ENCODE results near the gene LSM7. TPM values are rescaled to one million over a fixed set of nuclear protein-coding genes. Genes with fewer than 3 reads are reported as not detected.
A peak's percentile ranks its signal among the peaks of the same experiment; 100 is the strongest.

The LSM7 gene
- total RNA-seq, 1 experiment from 2014 or later = 270 TPM

- peak in 1 of 2 experiments; percentile 43 for DNase-seq (ENCODE audit: low read depth in 1 of 2, low spot score in 2 of 2)
- Histone ChIP-seq H3K4me1 (replicated peaks) (no peaks in the 10 kb centered on the region), H3K27ac (no peak within 1 kb of the TSS), H3K36me3 (no peaks in the 10 kb centered on the region), H3K9me3 (replicated peaks) (no peaks in the 10 kb centered on the region), H3K4me3 (no peak within 1 kb of the TSS), H3K27me3 (replicated peaks) (peaks cover 22% of the 10 kb centered on the region)
Measured at GRCh38 chr19:2359992-2360685, 31.8 kb upstream of the LSM7 start, which contains the start of gene TMPRSS9. Gene TMPRSS9, plus strand, starts transcription at chr19:2360265. Its CDS starts 29,521 bp downstream, at chr19:2389786.

GRCh38 chr19:2358548-2359173 lies 30.3 kb upstream of the LSM7 start:
- Histone ChIP-seq H3K9me3 (replicated peaks) (no peaks in the 10 kb centered on the region), H3K36me3 (no peaks in the 10 kb centered on the region), H3K27ac (no peak overlapping the region), H3K4me3 (no peak overlapping the region), H3K4me1 (replicated peaks) (no peaks in the 10 kb centered on the region), H3K27me3 (replicated peaks) (peaks cover 22% of the 10 kb centered on the region)
- DNase-seq (ENCODE audit: low read depth in 1 of 2, low spot score in 2 of 2) = no peak

GRCh38 chr19:2357279-2358206 lies 29.2 kb upstream of the LSM7 start:
- Histone ChIP-seq H3K36me3 (0 out of 2 replicates have a peak, but pooled peaks cover 5% of the 10 kb centered on the region), H3K27ac (no peak overlapping the region), H3K4me3 (no peak overlapping the region), H3K27me3 (replicated peaks) (peaks cover 21% of the 10 kb centered on the region), H3K4me1 (replicated peaks) (no peaks in the 10 kb centered on the region), H3K9me3 (replicated peaks) (no peaks in the 10 kb centered on the region)
- no peak for DNase-seq (ENCODE audit: low read depth in 1 of 2, low spot score in 2 of 2)

GRCh38 chr19:2356036-2356646 lies 27.8 kb upstream of the LSM7 start:
- H3K27ac ChIP-seq = no peak overlapping the region
- no peak overlapping the region for H3K4me3 ChIP-seq
- H3K9me3 ChIP-seq (replicated peaks) = no peaks in the 10 kb centered on the region
- DNase-seq (ENCODE audit: low read depth in 1 of 2, low spot score in 2 of 2) = no peak
- 0 out of 2 replicates have a peak, but pooled peaks cover 10% of the 10 kb centered on the region for H3K36me3 ChIP-seq
- H3K27me3 ChIP-seq (replicated peaks) = peaks cover 8% of the 10 kb centered on the region
- H3K4me1 ChIP-seq (replicated peaks) = no peaks in the 10 kb centered on the region

GRCh38 chr19:2355168-2356035 lies 27.0 kb upstream of the LSM7 start:
- Histone ChIP-seq H3K27me3 (replicated peaks) (peaks cover 3% of the 10 kb centered on the region), H3K4me1 (replicated peaks) (no peaks in the 10 kb centered on the region), H3K36me3 (0 out of 2 replicates have a peak, but pooled peaks cover 10% of the 10 kb centered on the region), H3K9me3 (replicated peaks) (no peaks in the 10 kb centered on the region), H3K4me3 (no peak overlapping the region), H3K27ac (no peak overlapping the region)
- DNase-seq (ENCODE audit: low read depth in 1 of 2, low spot score in 2 of 2) = no peak

GRCh38 chr19:2354670-2355069 lies 26.3 kb upstream of the LSM7 start:
- H3K27me3 ChIP-seq (replicated peaks) = no peaks in the 10 kb centered on the region; the same call in 1 of the 2 replicates
- no peaks in the 10 kb centered on the region for H3K9me3 ChIP-seq (replicated peaks)
- no peak for DNase-seq (ENCODE audit: low read depth in 1 of 2, low spot score in 2 of 2)
- H3K4me3 ChIP-seq = no peak overlapping the region
- H3K4me1 ChIP-seq (replicated peaks) = no peaks in the 10 kb centered on the region
- H3K27ac ChIP-seq = no peak overlapping the region
- H3K36me3 ChIP-seq = 0 out of 2 replicates have a peak, but pooled peaks cover 10% of the 10 kb centered on the region

GRCh38 chr19:2353887-2354592 lies 25.7 kb upstream of the LSM7 start:
- Histone ChIP-seq H3K4me3 (no peak overlapping the region), H3K27ac (no peak overlapping the region), H3K4me1 (replicated peaks) (no peaks in the 10 kb centered on the region), H3K36me3 (0 out of 2 replicates have a peak, but pooled peaks cover 10% of the 10 kb centered on the region), H3K27me3 (replicated peaks) (no peaks in the 10 kb centered on the region; the same call in 1 of the 2 replicates), H3K9me3 (replicated peaks) (no peaks in the 10 kb centered on the region)
- no peak for DNase-seq (ENCODE audit: low read depth in 1 of 2, low spot score in 2 of 2)

- Histone ChIP-seq H3K4me1 (replicated peaks) (no peaks in the 10 kb centered on the region), H3K36me3 (0 out of 2 replicates have a peak, but pooled peaks cover 10% of the 10 kb centered on the region), H3K27me3 (replicated peaks) (no peaks in the 10 kb centered on the region), H3K27ac (no peak overlapping the region), H3K4me3 (no peak overlapping the region), H3K9me3 (replicated peaks) (no peaks in the 10 kb centered on the region)
- DNase-seq (ENCODE audit: low read depth in 1 of 2, low spot score in 2 of 2) = peak in 1 of 2 experiments; percentile 46
Measured at GRCh38 chr19:2353159-2353886, 24.9 kb upstream of the LSM7 start.

GRCh38 chr19:2352121-2352520 lies 23.7 kb upstream of the LSM7 start:
- no peaks in the 10 kb centered on the region for H3K27me3 ChIP-seq (replicated peaks)

GRCh38 chr19:2351591-2351990 lies 23.2 kb upstream of the LSM7 start:
- H3K9me3 ChIP-seq (replicated peaks) = no peaks in the 10 kb centered on the region
- H3K36me3 ChIP-seq = 0 out of 2 replicates have a peak, but pooled peaks cover 10% of the 10 kb centered on the region
- no peak overlapping the region for H3K4me3 ChIP-seq
- DNase-seq (ENCODE audit: low read depth in 1 of 2, low spot score in 2 of 2) = no peak
- H3K4me1 ChIP-seq (replicated peaks) = no peaks in the 10 kb centered on the region
- H3K27me3 ChIP-seq (replicated peaks) = no peaks in the 10 kb centered on the region
- H3K27ac ChIP-seq = no peak overlapping the region

More at GRCh38 chr19:2352121-2352520, 23.7 kb upstream of the LSM7 start:
- Histone ChIP-seq H3K36me3 (0 out of 2 replicates have a peak, but pooled peaks cover 10% of the 10 kb centered on the region), H3K4me1 (replicated peaks) (no peaks in the 10 kb centered on the region), H3K4me3 (no peak overlapping the region), H3K27ac (no peak overlapping the region), H3K9me3 (replicated peaks) (no peaks in the 10 kb centered on the region)
- no peak for DNase-seq (ENCODE audit: low read depth in 1 of 2, low spot score in 2 of 2)

- DNase-seq (ENCODE audit: low read depth in 1 of 2, low spot score in 2 of 2) = no peak
- H3K27ac ChIP-seq = no peak overlapping the region
- no peak overlapping the region for H3K4me3 ChIP-seq
- no peaks in the 10 kb centered on the region for H3K27me3 ChIP-seq (replicated peaks)
- no peaks in the 10 kb centered on the region for H3K9me3 ChIP-seq (replicated peaks)
- H3K4me1 ChIP-seq (replicated peaks) = no peaks in the 10 kb centered on the region
- 0 out of 2 replicates have a peak, but pooled peaks cover 14% of the 10 kb centered on the region for H3K36me3 ChIP-seq
Measured at GRCh38 chr19:2350656-2351055, 22.3 kb upstream of the LSM7 start.
